HepG2 (cell line): ENCODE measurements around the gene GJB1.

Source experiments
- CHD2 ChIP-seq: IDR thresholded peaks from 2 replicates; pipeline ENCODE4 v1.6.1; 2011; ENCODE audit warnings: low read depth, low read length, improper control_type of control experiment
- POLR2A ChIP-seq, 2 experiments: IDR thresholded peaks; 2 replicates each; pipeline ENCODE4 v1.6.1; 2011; ENCODE audit warnings: low read depth in 2 of 2, low read length in 2 of 2, mild to moderate bottlenecking in 1 of 2, moderate library complexity in 1 of 2; ENCODE audit not compliant: insufficient read depth in 1 of 2
- POLR2AphosphoS5 ChIP-seq: IDR thresholded peaks from 2 replicates; pipeline ENCODE4 v1.6.1; 2012; ENCODE audit warnings: low read depth, low read length
- RELA ChIP-seq: sonication (generic); formaldehyde crosslinking; IDR thresholded peaks from 2 replicates; pipeline ENCODE4 v1.4.0; 2020; ENCODE audit warnings: missing genetic modification reagents
- SALL2 ChIP-seq: sonication (generic); formaldehyde crosslinking; IDR thresholded peaks from 2 replicates; pipeline ENCODE4 v1.8.1; 2023; ENCODE audit warnings: mild to moderate bottlenecking, missing genetic modification reagents, inconsistent platforms
- ZNF24 ChIP-seq: fragments of 450-650 bp; IDR thresholded peaks from 2 replicates; pipeline ENCODE4 v1.6.1; 2017; ENCODE audit warnings: antibody characterized with exemption, mild to moderate bottlenecking
- ZNF747 ChIP-seq: sonication (generic); formaldehyde crosslinking; IDR thresholded peaks from 2 replicates; pipeline ENCODE4 v1.8.1; 2023; ENCODE audit warnings: missing genetic modification reagents, mild to moderate bottlenecking, borderline replicate concordance
- TF ChIP-seq, protein P1 (sequence below): sonication (generic); formaldehyde crosslinking; IDR thresholded peaks from 2 replicates; pipeline ENCODE4 v1.5.0; 2020; ENCODE audit warnings: mild to moderate bottlenecking, missing genetic modification reagents, moderate library complexity

GRCh38 chrX:71191248-71191647, 31.8 kb upstream of the GJB1 start:
- TF ChIP-seq SALL2 (CRISPR knock-in tag) (no peak), ZNF747 (CRISPR knock-in tag) (no peak), ZNF24 (no peak), CHD2 (no peak), POLR2AphosphoS5 (no peak), RELA (CRISPR knock-in tag) (no peak), POLR2A (IDR thresholded peaks at IDR 0.05; ENCODE audit: insufficient read depth in 1 of 2, low read depth in 2 of 2, low read length in 2 of 2) (no peak)
- TF ChIP-seq, protein P1, sequence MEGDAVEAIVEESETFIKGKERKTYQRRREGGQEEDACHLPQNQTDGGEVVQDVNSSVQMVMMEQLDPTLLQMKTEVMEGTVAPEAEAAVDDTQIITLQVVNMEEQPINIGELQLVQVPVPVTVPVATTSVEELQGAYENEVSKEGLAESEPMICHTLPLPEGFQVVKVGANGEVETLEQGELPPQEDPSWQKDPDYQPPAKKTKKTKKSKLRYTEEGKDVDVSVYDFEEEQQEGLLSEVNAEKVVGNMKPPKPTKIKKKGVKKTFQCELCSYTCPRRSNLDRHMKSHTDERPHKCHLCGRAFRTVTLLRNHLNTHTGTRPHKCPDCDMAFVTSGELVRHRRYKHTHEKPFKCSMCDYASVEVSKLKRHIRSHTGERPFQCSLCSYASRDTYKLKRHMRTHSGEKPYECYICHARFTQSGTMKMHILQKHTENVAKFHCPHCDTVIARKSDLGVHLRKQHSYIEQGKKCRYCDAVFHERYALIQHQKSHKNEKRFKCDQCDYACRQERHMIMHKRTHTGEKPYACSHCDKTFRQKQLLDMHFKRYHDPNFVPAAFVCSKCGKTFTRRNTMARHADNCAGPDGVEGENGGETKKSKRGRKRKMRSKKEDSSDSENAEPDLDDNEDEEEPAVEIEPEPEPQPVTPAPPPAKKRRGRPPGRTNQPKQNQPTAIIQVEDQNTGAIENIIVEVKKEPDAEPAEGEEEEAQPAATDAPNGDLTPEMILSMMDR (CRISPR knock-in tag): no peak
